WERI-Rb-1 (cell line): Measurements from ENCODE around the gene CCN5.
"Not testable (repeated sequence)": the region's sequence is repeated elsewhere in the genome, so short reads cannot be mapped to it uniquely, and the experiment has no call there.

ENCODE experiments used
- DNase-seq: peaks from one replicate; pipeline ENCODE4 v3.0.0-alpha.2; 2020
- H3K27ac ChIP-seq: fragments of 250-450 bp; sonication (Bioruptor Pico); 2 replicates; pipeline ENCODE4 v1.5.1; 2020; ENCODE audit warnings: mild to moderate bottlenecking, moderate library complexity
- H3K27me3 ChIP-seq: fragments of 250-450 bp; sonication (Bioruptor Pico); 2 replicates; pipeline ENCODE4 v1.5.1; 2021; ENCODE audit warnings: mild to moderate bottlenecking, low read depth, moderate library complexity; ENCODE audit not compliant: insufficient read depth, severe bottlenecking
- H3K36me3 ChIP-seq: fragments of 250-450 bp; sonication (Bioruptor Pico); 2 replicates; pipeline ENCODE4 v1.5.1; 2020; ENCODE audit warnings: mild to moderate bottlenecking, moderate library complexity
- H3K4me3 ChIP-seq: 2 replicates; pipeline ENCODE4 v1.5.1; 2011; ENCODE audit warnings: low read depth, mild to moderate bottlenecking, control low read depth, low read length
- H3K9me3 ChIP-seq: fragments of 250-450 bp; sonication (Bioruptor Pico); 2 replicates; pipeline ENCODE4 v1.5.1; 2021; ENCODE audit warnings: mild to moderate bottlenecking, moderate library complexity; ENCODE audit not compliant: severe bottlenecking
- CTCF ChIP-seq: IDR thresholded peaks from 2 replicates; pipeline ENCODE4 v1.5.1; 2011; ENCODE audit warnings: low read depth, mild to moderate bottlenecking, control low read depth, inconsistent platforms, low read length

The CCN5 gene

GRCh38 chr20:44694159-44694558, 21.0 kb upstream of the CCN5 start:
- H3K27ac ChIP-seq, result peak overlapping the region; percentile 98
- H3K36me3 ChIP-seq, result peaks cover 11% of the 10 kb centered on the region; the same call in 1 of the 2 replicates
- peaks cover 16% of the 10 kb centered on the region for H3K9me3 ChIP-seq
- no peaks in the 10 kb centered on the region for H3K27me3 ChIP-seq
- no peak overlapping the region for H3K4me3 ChIP-seq
- TF ChIP-seq CTCF, result no peak
- no peak for DNase-seq

- DNase-seq, result no peak
- Histone ChIP-seq H3K4me3 (peak overlapping the region; percentile 24; the same call in 1 of the 2 replicates), H3K27ac (peak overlapping the region; percentile 98), H3K9me3 (peaks cover 16% of the 10 kb centered on the region), H3K36me3 (peaks cover 11% of the 10 kb centered on the region; the same call in 1 of the 2 replicates), H3K27me3 (no peaks in the 10 kb centered on the region)
- no peak for TF ChIP-seq CTCF
Measured at GRCh38 chr20:44695295-44695673, 19.9 kb upstream of the CCN5 start.

- no peaks in the 10 kb centered on the region for H3K27me3 ChIP-seq
- peaks cover 11% of the 10 kb centered on the region; the same call in 1 of the 2 replicates for H3K36me3 ChIP-seq
- H3K9me3 ChIP-seq, result peaks cover 16% of the 10 kb centered on the region
- no peak for TF ChIP-seq CTCF
- peak; percentile 85 for DNase-seq
- peak overlapping the region; percentile 98 for H3K27ac ChIP-seq
- peak overlapping the region; percentile 24 for H3K4me3 ChIP-seq
Measured at GRCh38 chr20:44695674-44696300, 19.4 kb upstream of the CCN5 start.

GRCh38 chr20:44696315-44696714, 18.9 kb upstream of the CCN5 start:
- peaks cover 16% of the 10 kb centered on the region for H3K9me3 ChIP-seq
- H3K27ac ChIP-seq, result peak overlapping the region; percentile 98
- peak; percentile 54 for TF ChIP-seq CTCF
- peaks cover 9% of the 10 kb centered on the region; the same call in 1 of the 2 replicates for H3K36me3 ChIP-seq
- no peak overlapping the region for H3K4me3 ChIP-seq
- H3K27me3 ChIP-seq, result no peaks in the 10 kb centered on the region
- DNase-seq, result peak; percentile 58

GRCh38 chr20:44697041-44697440, 18.1 kb upstream of the CCN5 start:
- not testable (repeated sequence) for H3K9me3 ChIP-seq, DNase-seq, H3K36me3 ChIP-seq, H3K27me3 ChIP-seq, H3K4me3 ChIP-seq
- peak overlapping the region; percentile 98 for H3K27ac ChIP-seq

GRCh38 chr20:44698351-44698750, 16.8 kb upstream of the CCN5 start:
- Histone ChIP-seq H3K27me3 (no peaks in the 10 kb centered on the region), H3K36me3 (peaks cover 7% of the 10 kb centered on the region; the same call in 1 of the 2 replicates), H3K9me3 (peaks cover 9% of the 10 kb centered on the region), H3K4me3 (no peak overlapping the region), H3K27ac (no peak overlapping the region)
- no peak for TF ChIP-seq CTCF
- no peak for DNase-seq
